HCT116 (cell line): Measurements from ENCODE around the gene PCTP.

Experiments
- ATF3 ChIP-seq: IDR thresholded peaks from 2 replicates; pipeline ENCODE4 v1.6.1; 2012
- CBX3 ChIP-seq: IDR thresholded peaks from 2 replicates; pipeline ENCODE4 v1.6.1; 2012; ENCODE audit warnings: low read depth
- EGR1 ChIP-seq: IDR thresholded peaks from 2 replicates; pipeline ENCODE4 v1.6.1; 2012; ENCODE audit warnings: low read depth
- EZH2 ChIP-seq: fragments of 200-600 bp; sonication (generic); IDR thresholded peaks from 2 replicates; pipeline ENCODE4 v1.6.1; 2017; ENCODE audit warnings: antibody characterized with exemption, mixed run types
- EZH2phosphoT487 ChIP-seq: fragments of 200-600 bp; IDR thresholded peaks from 2 replicates; pipeline ENCODE4 v1.6.1; 2018; ENCODE audit warnings: antibody characterized with exemption, borderline replicate concordance
- POLR2A ChIP-seq: IDR thresholded peaks from 2 replicates; pipeline ENCODE4 v1.7.0; 2011; ENCODE audit warnings: borderline replicate concordance; ENCODE audit not compliant: insufficient read depth, insufficient read length; ENCODE audit errors: extremely low read depth
- RAD21 ChIP-seq: IDR thresholded peaks from 2 replicates; pipeline ENCODE4 v1.6.1; 2012; ENCODE audit warnings: low read depth, mild to moderate bottlenecking
- REST ChIP-seq: IDR thresholded peaks from 2 replicates; pipeline ENCODE4 v1.6.1; 2012; ENCODE audit warnings: low read depth
- SP1 ChIP-seq: IDR thresholded peaks from 2 replicates; pipeline ENCODE4 v1.6.1; 2012; ENCODE audit warnings: low read depth
- TCF7L2 ChIP-seq: IDR thresholded peaks from 2 replicates; pipeline ENCODE4 v1.7.0; 2011; ENCODE audit warnings: borderline replicate concordance, inconsistent platforms; ENCODE audit not compliant: insufficient read depth, insufficient read length; ENCODE audit errors: extremely low read depth
- YY1 ChIP-seq: IDR thresholded peaks from 2 replicates; pipeline ENCODE4 v1.6.1; 2011; ENCODE audit warnings: low read length, low read depth, moderate library complexity, mild to moderate bottlenecking; ENCODE audit not compliant: insufficient replicate concordance; ENCODE audit errors: extremely low read depth
- ZNF274 ChIP-seq: fragments of 200-500 bp; sonication (Bioruptor generic); IDR thresholded peaks from 2 replicates; pipeline ENCODE4 v1.6.1; 2014; ENCODE audit warnings: mild to moderate bottlenecking, low read depth, low read length, inconsistent platforms
- TF ChIP-seq, protein P1 (sequence below), 3 experiments: fragments of 200-600 bp in 1 of 3; sonication (generic) in 1 of 3; IDR thresholded peaks in 2 of 3; conservative IDR thresholded peaks in 1 of 3; 2 replicates each; pipeline ENCODE4 v1.5.1; 2012 to 2017; ENCODE audit warnings: low read depth in 2 of 3, low read length in 2 of 3, antibody characterized with exemption in 1 of 3, borderline replicate concordance in 1 of 3, control low read depth in 1 of 3, mild to moderate bottlenecking in 1 of 3, mixed read lengths in 1 of 3, mixed run types in 1 of 3, moderate library complexity in 1 of 3; ENCODE audit not compliant: insufficient read depth in 1 of 3
- TF ChIP-seq, protein P2 (sequence below): IDR thresholded peaks from 2 replicates; pipeline ENCODE4 v1.6.1; 2012

- TF ChIP-seq EGR1 = no peak
- TF ChIP-seq POLR2A = no peak
- no peak for TF ChIP-seq REST
- TF ChIP-seq, protein P1, sequence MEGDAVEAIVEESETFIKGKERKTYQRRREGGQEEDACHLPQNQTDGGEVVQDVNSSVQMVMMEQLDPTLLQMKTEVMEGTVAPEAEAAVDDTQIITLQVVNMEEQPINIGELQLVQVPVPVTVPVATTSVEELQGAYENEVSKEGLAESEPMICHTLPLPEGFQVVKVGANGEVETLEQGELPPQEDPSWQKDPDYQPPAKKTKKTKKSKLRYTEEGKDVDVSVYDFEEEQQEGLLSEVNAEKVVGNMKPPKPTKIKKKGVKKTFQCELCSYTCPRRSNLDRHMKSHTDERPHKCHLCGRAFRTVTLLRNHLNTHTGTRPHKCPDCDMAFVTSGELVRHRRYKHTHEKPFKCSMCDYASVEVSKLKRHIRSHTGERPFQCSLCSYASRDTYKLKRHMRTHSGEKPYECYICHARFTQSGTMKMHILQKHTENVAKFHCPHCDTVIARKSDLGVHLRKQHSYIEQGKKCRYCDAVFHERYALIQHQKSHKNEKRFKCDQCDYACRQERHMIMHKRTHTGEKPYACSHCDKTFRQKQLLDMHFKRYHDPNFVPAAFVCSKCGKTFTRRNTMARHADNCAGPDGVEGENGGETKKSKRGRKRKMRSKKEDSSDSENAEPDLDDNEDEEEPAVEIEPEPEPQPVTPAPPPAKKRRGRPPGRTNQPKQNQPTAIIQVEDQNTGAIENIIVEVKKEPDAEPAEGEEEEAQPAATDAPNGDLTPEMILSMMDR (IDR thresholded peaks at IDR 0.05 in 2 of 3, conservative IDR thresholded peaks at IDR 0.05 in 1 of 3; ENCODE audit: borderline replicate concordance in 1 of 3, insufficient read depth in 1 of 3, low read depth in 2 of 3, low read length in 2 of 3) = peak; percentile 62 to 97 (median 80); a peak in 5 of 6 replicates
- TF ChIP-seq RAD21 = peak; percentile 46
- TF ChIP-seq ATF3 = no peak
- no peak for TF ChIP-seq YY1
- TF ChIP-seq EZH2phosphoT487 = no peak
- TF ChIP-seq CBX3 = no peak
- TF ChIP-seq EZH2 = no peak
- TF ChIP-seq, protein P2, sequence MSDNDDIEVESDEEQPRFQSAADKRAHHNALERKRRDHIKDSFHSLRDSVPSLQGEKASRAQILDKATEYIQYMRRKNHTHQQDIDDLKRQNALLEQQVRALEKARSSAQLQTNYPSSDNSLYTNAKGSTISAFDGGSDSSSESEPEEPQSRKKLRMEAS = no peak
- TF ChIP-seq SP1 = no peak
- TF ChIP-seq ZNF274 = no peak
- no peak for TF ChIP-seq TCF7L2
Observed at GRCh38 chr17:55735731-55736405, 15.0 kb upstream of the PCTP start.
